Measurements from ENCODE around the gene ADIRF.
"Not testable (repeated sequence)": the region's sequence is repeated elsewhere in the genome, so short reads cannot be mapped to it uniquely, and the experiment has no call there.

ADIRF gene

GRCh38 chr10:86968271-86968993, at the start of gene ADIRF:
ADIRF (plus strand) TSS chr10:86968482; CDS start chr10:86968545, 63 bp downstream.
- in situ Hi-C loops (cut with MboI; ENCODE audit: low sequenced_read_pairs): no loop called here

- in situ Hi-C loops (cut with MboI; ENCODE audit: low sequenced_read_pairs): no loop called here
Observed at GRCh38 chr10:86922553-86922961, 45.7 kb upstream of the ADIRF start.

- in situ Hi-C loops (cut with MboI; ENCODE audit: low sequenced_read_pairs): no loop called here
Observed at GRCh38 chr10:86929468-86930380, 38.6 kb upstream of the ADIRF start.

- in situ Hi-C loops (cut with MboI; ENCODE audit: low sequenced_read_pairs): no loop called here
Observed at GRCh38 chr10:86931872-86932271, 36.4 kb upstream of the ADIRF start.

- in situ Hi-C loops (cut with MboI; ENCODE audit: low sequenced_read_pairs): no loop called here
Observed at GRCh38 chr10:86932674-86933073, 35.6 kb upstream of the ADIRF start.

- in situ Hi-C loops (cut with MboI; ENCODE audit: low sequenced_read_pairs): not testable (repeated sequence)
Observed at GRCh38 chr10:86934162-86934711, 34.0 kb upstream of the ADIRF start.

- in situ Hi-C loops (cut with MboI; ENCODE audit: low sequenced_read_pairs): no loop called here
Observed at GRCh38 chr10:86936661-86937501, 31.4 kb upstream of the ADIRF start.

- in situ Hi-C loops (cut with MboI; ENCODE audit: low sequenced_read_pairs): no loop called here
Observed at GRCh38 chr10:86937502-86938154, 30.7 kb upstream of the ADIRF start.

GRCh38 chr10:86938260-86938659, 30.0 kb upstream of the ADIRF start:
- in situ Hi-C loops (cut with MboI; ENCODE audit: low sequenced_read_pairs): no loop called here

- in situ Hi-C loops (cut with MboI; ENCODE audit: low sequenced_read_pairs): not testable (repeated sequence)
Observed at GRCh38 chr10:86940076-86940475, 28.2 kb upstream of the ADIRF start.

- in situ Hi-C loops (cut with MboI; ENCODE audit: low sequenced_read_pairs): no loop called here
Observed at GRCh38 chr10:86940677-86941076, 27.6 kb upstream of the ADIRF start.

GRCh38 chr10:86941426-86941825, 26.9 kb upstream of the ADIRF start:
- in situ Hi-C loops (cut with MboI; ENCODE audit: low sequenced_read_pairs): no loop called here

GRCh38 chr10:86941991-86942421, 26.3 kb upstream of the ADIRF start:
- in situ Hi-C loops (cut with MboI; ENCODE audit: low sequenced_read_pairs): no loop called here

GRCh38 chr10:86942441-86943315, 25.6 kb upstream of the ADIRF start:
- in situ Hi-C loops (cut with MboI; ENCODE audit: low sequenced_read_pairs): no loop called here

- in situ Hi-C loops (cut with MboI; ENCODE audit: low sequenced_read_pairs): no loop called here
Observed at GRCh38 chr10:86943316-86944030, 24.8 kb upstream of the ADIRF start.

GRCh38 chr10:86944031-86944419, 24.3 kb upstream of the ADIRF start:
- in situ Hi-C loops (cut with MboI; ENCODE audit: low sequenced_read_pairs): no loop called here

GRCh38 chr10:86944471-86944870, 23.8 kb upstream of the ADIRF start:
- in situ Hi-C loops (cut with MboI; ENCODE audit: low sequenced_read_pairs): no loop called here

- in situ Hi-C loops (cut with MboI; ENCODE audit: low sequenced_read_pairs): no loop called here
Observed at GRCh38 chr10:86944907-86945306, 23.4 kb upstream of the ADIRF start.

Data from HL-60/S4 (cell line).